ENCODE results near the gene PSMB5.
"Not testable (repeated sequence)": the region's sequence is repeated elsewhere in the genome, so short reads cannot be mapped to it uniquely, and the experiment has no call there.

The PSMB5 gene

DNA sequence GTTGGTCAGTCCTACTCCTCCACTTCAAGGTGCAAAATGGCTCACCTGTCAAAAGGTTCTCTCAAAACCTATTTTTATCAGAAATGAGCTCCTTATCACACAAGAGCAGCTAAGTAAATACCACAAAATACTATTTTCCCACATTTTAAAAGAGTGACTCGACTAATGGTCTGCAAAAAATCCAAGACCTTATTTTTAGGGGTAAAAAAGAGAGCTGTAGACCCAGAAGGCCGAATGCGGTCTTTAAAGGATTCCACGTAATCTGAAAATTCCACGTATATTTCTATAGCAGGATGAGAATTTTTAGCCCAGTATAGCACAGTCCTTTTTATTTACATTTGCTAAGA is 28.5 kb downstream of the PSMB5 start:
- peaks cover 0 to 2% of the 10 kb centered on the region in 2 experiments for H3K4me1 ChIP-seq (ENCODE audit: control insufficient read depth in 1 of 2, insufficient read depth in 2 of 2, low read length in 2 of 2)
- H3K14ac ChIP-seq (ENCODE audit: low read length) = no peak overlapping the region
- no peak overlapping the region for H3K18ac ChIP-seq (ENCODE audit: low read length)
- DNase-seq = no peak
- WGBS (ENCODE audit: extremely low coverage, insufficient coverage, insufficient read length) = no CpG with 5 or more reads among the region's 5 CpGs
- peaks cover 4% of the 10 kb centered on the region for H3K79me2 ChIP-seq (ENCODE audit: control insufficient read depth, insufficient read depth, low read length, poor library complexity)
- peak overlapping the region; percentile 85 for H3K4me2 ChIP-seq (ENCODE audit: low read length)
- H3K27me3 ChIP-seq (ENCODE audit: insufficient read depth, low read length) = no peaks in the 10 kb centered on the region
- H3K4me3 ChIP-seq (ENCODE audit: low read depth, low read length) = no peak overlapping the region
- peaks cover 15% of the 10 kb centered on the region for H3K79me1 ChIP-seq (ENCODE audit: low read length)
- H3K9me3 ChIP-seq (ENCODE audit: insufficient read depth, low read depth, low read length) = no peaks in the 10 kb centered on the region
- H3K36me3 ChIP-seq (ENCODE audit: control insufficient read depth in 1 of 2, insufficient read depth in 2 of 2, low read length in 2 of 2) = no peaks in the 10 kb centered on the region
- no peak overlapping the region for H2AK5ac ChIP-seq (ENCODE audit: low read length)
- H3K23ac ChIP-seq (ENCODE audit: low read length) = no peak overlapping the region
- no peak overlapping the region for H3K27ac ChIP-seq (ENCODE audit: low read depth, low read length)
- no peak overlapping the region for H4K8ac ChIP-seq (ENCODE audit: low read depth, low read length)
- H3K9ac ChIP-seq (ENCODE audit: low read length) = no peak overlapping the region
- H3K4ac ChIP-seq (ENCODE audit: low read depth, low read length) = no peak overlapping the region
- no peak overlapping the region for H4K91ac ChIP-seq (ENCODE audit: low read depth, low read length)
- H2AFZ ChIP-seq (ENCODE audit: insufficient read depth, low read length, poor library complexity) = no peak overlapping the region
- no peak overlapping the region for H2BK5ac ChIP-seq (ENCODE audit: low read depth, low read length, poor library complexity)
- H2BK12ac ChIP-seq (ENCODE audit: low read length) = no peak overlapping the region
- H2BK120ac ChIP-seq (ENCODE audit: insufficient read depth, low read length, poor library complexity) = no peak overlapping the region
- no peak overlapping the region for H4K12ac ChIP-seq (ENCODE audit: low read depth, low read length)

DNA sequence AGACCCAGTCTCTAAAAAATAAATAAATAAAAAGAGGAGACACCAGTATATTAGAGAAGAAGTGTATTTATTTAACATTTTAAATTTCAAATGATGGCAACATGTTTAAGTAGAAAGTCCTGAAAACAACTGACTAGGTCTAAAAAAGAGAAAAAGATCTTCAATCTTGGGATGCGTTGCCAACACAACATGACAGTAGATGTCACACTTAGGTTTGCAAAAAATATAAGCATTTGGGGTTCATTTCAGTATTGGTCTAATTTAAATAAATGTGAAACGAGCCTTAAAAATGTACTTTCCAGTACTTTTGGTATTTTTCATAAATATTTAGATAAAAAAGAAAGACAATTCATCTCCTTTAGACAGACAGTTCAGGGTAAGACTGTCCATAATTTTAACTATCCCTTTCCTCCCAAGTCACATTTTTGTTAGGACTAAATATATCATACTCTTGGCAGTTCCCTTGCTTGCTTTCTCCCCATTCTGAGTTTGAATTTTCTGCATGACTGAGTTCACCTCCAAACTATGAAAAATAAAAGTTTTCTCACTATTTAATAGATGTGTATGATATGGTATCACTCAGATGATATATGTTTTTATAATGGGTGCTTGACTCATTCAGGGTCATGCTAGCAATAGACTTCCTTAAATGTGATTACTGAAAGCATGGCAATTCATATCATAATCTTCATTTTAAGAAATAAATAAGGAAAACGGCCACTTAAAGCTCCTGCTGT is 29.1 kb downstream of the PSMB5 start:
- no CpG with 5 or more reads among the region's 3 CpGs for whole genome bisulfite sequencing (ENCODE audit: extremely low coverage, insufficient coverage, insufficient read length)
- no peak for DNase-seq
- Histone ChIP-seq H3K4ac (ENCODE audit: low read depth, low read length) (no peak overlapping the region), H2AK5ac (ENCODE audit: low read length) (no peak overlapping the region), H3K79me2 (ENCODE audit: control insufficient read depth, insufficient read depth, low read length, poor library complexity) (peaks cover 4% of the 10 kb centered on the region), H4K91ac (ENCODE audit: low read depth, low read length) (no peak overlapping the region), H3K9me3 (ENCODE audit: insufficient read depth, low read depth, low read length) (no peaks in the 10 kb centered on the region), H3K79me1 (ENCODE audit: low read length) (peaks cover 15% of the 10 kb centered on the region), H3K4me2 (ENCODE audit: low read length) (no peak overlapping the region), H3K23ac (ENCODE audit: low read length) (no peak overlapping the region), H3K4me3 (ENCODE audit: low read depth, low read length) (no peak overlapping the region), H3K27me3 (ENCODE audit: insufficient read depth, low read length) (no peaks in the 10 kb centered on the region), H3K9ac (ENCODE audit: low read length) (no peak overlapping the region), H3K27ac (ENCODE audit: low read depth, low read length) (no peak overlapping the region), H3K36me3 (ENCODE audit: control insufficient read depth in 1 of 2, insufficient read depth in 2 of 2, low read length in 2 of 2) (no peaks in the 10 kb centered on the region), H4K8ac (ENCODE audit: low read depth, low read length) (no peak overlapping the region), H2BK120ac (ENCODE audit: insufficient read depth, low read length, poor library complexity) (no peak overlapping the region), H4K12ac (ENCODE audit: low read depth, low read length) (no peak overlapping the region), H3K14ac (ENCODE audit: low read length) (no peak overlapping the region), H2AFZ (ENCODE audit: insufficient read depth, low read length, poor library complexity) (no peak overlapping the region), H2BK12ac (ENCODE audit: low read length) (no peak overlapping the region), H3K4me1 (ENCODE audit: control insufficient read depth in 1 of 2, insufficient read depth in 2 of 2, low read length in 2 of 2) (peaks cover 0 to 2% of the 10 kb centered on the region in 2 experiments), H3K18ac (ENCODE audit: low read length) (no peak overlapping the region), H2BK5ac (ENCODE audit: low read depth, low read length, poor library complexity) (no peak overlapping the region)

DNA sequence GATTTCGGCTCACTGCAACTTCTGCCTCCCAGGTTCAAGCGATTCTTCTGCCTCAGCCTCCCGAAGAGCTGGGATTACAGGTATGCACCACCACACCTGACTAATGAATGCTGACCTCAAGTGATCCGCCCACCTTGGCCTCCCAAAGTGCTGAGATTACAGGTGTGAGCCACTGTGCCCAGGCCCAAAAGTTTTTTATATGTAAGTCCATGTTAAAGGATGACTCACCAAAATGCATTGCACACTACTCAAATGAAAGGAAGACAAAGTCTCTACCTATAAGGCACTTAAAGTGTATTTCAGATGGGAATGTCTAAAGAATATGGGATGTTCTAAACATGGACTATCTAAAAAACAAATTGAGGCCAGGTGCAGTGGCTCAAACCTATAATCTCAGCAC is 30.4 kb downstream of the PSMB5 start:
- H4K8ac ChIP-seq (ENCODE audit: low read depth, low read length); H3K18ac ChIP-seq (ENCODE audit: low read length); H3K9me3 ChIP-seq (ENCODE audit: insufficient read depth, low read depth, low read length); H3K4me2 ChIP-seq (ENCODE audit: low read length); H2BK120ac ChIP-seq (ENCODE audit: insufficient read depth, low read length, poor library complexity); H3K36me3 ChIP-seq (ENCODE audit: control insufficient read depth in 1 of 2, insufficient read depth in 2 of 2, low read length in 2 of 2); H3K23ac ChIP-seq (ENCODE audit: low read length); H3K4me3 ChIP-seq (ENCODE audit: low read depth, low read length); H3K14ac ChIP-seq (ENCODE audit: low read length); H2AK5ac ChIP-seq (ENCODE audit: low read length); DNase-seq; H3K79me2 ChIP-seq (ENCODE audit: control insufficient read depth, insufficient read depth, low read length, poor library complexity); H2AFZ ChIP-seq (ENCODE audit: insufficient read depth, low read length, poor library complexity); H4K12ac ChIP-seq (ENCODE audit: low read depth, low read length); H3K27ac ChIP-seq (ENCODE audit: low read depth, low read length); H3K27me3 ChIP-seq (ENCODE audit: insufficient read depth, low read length); H3K4me1 ChIP-seq (ENCODE audit: control insufficient read depth in 1 of 2, insufficient read depth in 2 of 2, low read length in 2 of 2); H2BK5ac ChIP-seq (ENCODE audit: low read depth, low read length, poor library complexity); H3K4ac ChIP-seq (ENCODE audit: low read depth, low read length); H2BK12ac ChIP-seq (ENCODE audit: low read length); H3K9ac ChIP-seq (ENCODE audit: low read length); H4K91ac ChIP-seq (ENCODE audit: low read depth, low read length): not testable (repeated sequence)
- H3K79me1 ChIP-seq (ENCODE audit: low read length) = peaks cover 10% of the 10 kb centered on the region
- no CpG with 5 or more reads among the region's 4 CpGs for WGBS (ENCODE audit: extremely low coverage, insufficient coverage, insufficient read length)

DNA sequence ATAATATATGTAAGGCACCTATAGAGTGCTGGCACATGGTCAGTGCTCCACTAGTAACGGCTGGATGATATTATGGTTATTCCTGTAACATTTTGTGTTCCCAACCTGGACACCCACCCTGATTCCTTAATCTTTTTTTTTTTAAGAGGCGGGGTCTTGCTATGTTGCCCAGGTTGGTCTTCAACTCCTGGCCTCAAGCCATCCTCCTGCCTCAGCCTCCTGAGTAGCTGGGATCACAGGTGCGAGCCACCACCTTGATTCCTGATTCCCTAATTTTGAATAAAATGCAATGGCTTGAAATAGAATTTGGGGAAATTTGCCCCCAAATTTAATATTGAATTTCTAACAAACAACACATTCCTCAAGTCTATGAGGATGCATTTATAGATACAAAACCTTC is 32.1 kb downstream of the PSMB5 start:
- Histone ChIP-seq H3K79me2 (ENCODE audit: control insufficient read depth, insufficient read depth, low read length, poor library complexity) (peaks cover 4% of the 10 kb centered on the region), H3K27ac (ENCODE audit: low read depth, low read length) (no peak overlapping the region), H3K4me3 (ENCODE audit: low read depth, low read length) (no peak overlapping the region), H3K4me1 (ENCODE audit: control insufficient read depth in 1 of 2, insufficient read depth in 2 of 2, low read length in 2 of 2) (peaks cover 0 to 2% of the 10 kb centered on the region in 2 experiments), H3K23ac (ENCODE audit: low read length) (no peak overlapping the region), H2AK5ac (ENCODE audit: low read length) (no peak overlapping the region), H3K18ac (ENCODE audit: low read length) (no peak overlapping the region), H3K4me2 (ENCODE audit: low read length) (no peak overlapping the region), H4K8ac (ENCODE audit: low read depth, low read length) (no peak overlapping the region), H2AFZ (ENCODE audit: insufficient read depth, low read length, poor library complexity) (no peak overlapping the region), H4K91ac (ENCODE audit: low read depth, low read length) (no peak overlapping the region), H3K9me3 (ENCODE audit: insufficient read depth, low read depth, low read length) (peaks cover 2% of the 10 kb centered on the region), H2BK5ac (ENCODE audit: low read depth, low read length, poor library complexity) (no peak overlapping the region), H3K79me1 (ENCODE audit: low read length) (peaks cover 9% of the 10 kb centered on the region), H3K14ac (ENCODE audit: low read length) (no peak overlapping the region), H3K27me3 (ENCODE audit: insufficient read depth, low read length) (no peaks in the 10 kb centered on the region), H3K9ac (ENCODE audit: low read length) (no peak overlapping the region), H3K4ac (ENCODE audit: low read depth, low read length) (no peak overlapping the region), H3K36me3 (ENCODE audit: control insufficient read depth in 1 of 2, insufficient read depth in 2 of 2, low read length in 2 of 2) (no peaks in the 10 kb centered on the region), H2BK120ac (ENCODE audit: insufficient read depth, low read length, poor library complexity) (no peak overlapping the region), H2BK12ac (ENCODE audit: low read length) (no peak overlapping the region), H4K12ac (ENCODE audit: low read depth, low read length) (no peak overlapping the region)
- DNase-seq = no peak
- no CpG with 5 or more reads among the region's 3 CpGs for WGBS (ENCODE audit: extremely low coverage, insufficient coverage, insufficient read length)
